Smooth muscle cell (in vitro differentiated cells): ENCODE data around the gene CERK. TPM values are rescaled to one million over a fixed set of nuclear protein-coding genes. Genes with fewer than 3 reads are reported as not detected.
A peak's percentile ranks its signal among the peaks of the same experiment; 100 is the strongest.

Experiments used
- DNase-seq: peaks from one replicate; lab custom pipeline; 2025; ENCODE audit not compliant: unreplicated experiment; lab: John Stamatoyannopoulos, UW
- H2AFZ ChIP-seq: fragments of 200-600 bp; sonication (generic); 2 replicates; pipeline ENCODE4 v1.6.0; 2016; ENCODE audit warnings: antibody characterized with exemption, low read depth, mild to moderate bottlenecking
- H3F3A ChIP-seq: fragments of 200-600 bp; sonication (generic); 2 replicates; pipeline ENCODE4 v1.6.0; 2017; ENCODE audit warnings: antibody characterized with exemption, low read depth
- H3K27ac ChIP-seq: fragments of 200-600 bp; sonication (generic); 2 replicates; pipeline ENCODE4 v1.5.1; 2016; ENCODE audit warnings: low read depth, mild to moderate bottlenecking
- H3K27me3 ChIP-seq: fragments of 200-600 bp; sonication (generic); 2 replicates; pipeline ENCODE4 v1.6.1; 2016; ENCODE audit warnings: low read depth, mild to moderate bottlenecking
- H3K36me3 ChIP-seq: fragments of 200-600 bp; sonication (generic); 2 replicates; pipeline ENCODE4 v1.5.1; 2016; ENCODE audit warnings: low read depth
- H3K4me1 ChIP-seq: fragments of 200-600 bp; sonication (generic); 2 replicates; pipeline ENCODE4 v1.5.1; 2016; ENCODE audit warnings: low read depth
- H3K4me2 ChIP-seq: fragments of 200-600 bp; sonication (generic); 2 replicates; pipeline ENCODE4 v1.6.0; 2016; ENCODE audit warnings: mild to moderate bottlenecking
- H3K4me3 ChIP-seq: fragments of 200-600 bp; sonication (generic); 2 replicates; pipeline ENCODE4 v1.5.1; 2016; ENCODE audit warnings: mild to moderate bottlenecking
- H3K79me2 ChIP-seq: fragments of 200-600 bp; sonication (generic); 2 replicates; pipeline ENCODE4 v1.6.0; 2016; ENCODE audit warnings: low read depth, mild to moderate bottlenecking
- H3K9ac ChIP-seq: fragments of 200-600 bp; sonication (generic); 2 replicates; pipeline ENCODE4 v1.6.0; 2016; ENCODE audit warnings: low read depth
- H3K9me3 ChIP-seq: fragments of 200-600 bp; sonication (generic); replicated peaks from 2 replicates; pipeline ENCODE4 v1.5.1; 2016; ENCODE audit warnings: low read depth
- H4K20me1 ChIP-seq: fragments of 200-600 bp; sonication (generic); 2 replicates; pipeline ENCODE4 v1.6.0; 2016; ENCODE audit warnings: low read depth
- CTCF ChIP-seq: fragments of 200-600 bp; sonication (generic); IDR thresholded peaks from 2 replicates; pipeline ENCODE4 v1.5.1; 2017; ENCODE audit warnings: borderline replicate concordance, mild to moderate bottlenecking, antibody characterized with exemption; ENCODE audit not compliant: insufficient read depth, poor library complexity, severe bottlenecking
- WGBS: methylation state at CpG from one replicate; pipeline ENCODE4 v1.1.7; 2016; ENCODE audit warnings: low lambda C conversion rate; 5-methylcytosine and 5-hydroxymethylcytosine counted together
- polyA plus RNA-seq: library from polyadenylated mRNA; unstranded; fragments of >200 nt; fragmentation: Nextera tagmentation; extraction: Ambion mirVana; gene quantifications from 2 replicates; pipeline ENCODE4 v1.2.1, GENCODE V29; 2016
- total RNA-seq: library from RNA; depleted of rRNA; stranded (reverse); fragments of >200 nt; gene quantifications from 2 replicates; pipeline ENCODE4 v1.2.3, GENCODE V29; 2014

The CERK gene
- total and polyA plus RNA-seq, 2 experiments from 2014 or later, result 25.4 to 25.6 TPM

DNA sequence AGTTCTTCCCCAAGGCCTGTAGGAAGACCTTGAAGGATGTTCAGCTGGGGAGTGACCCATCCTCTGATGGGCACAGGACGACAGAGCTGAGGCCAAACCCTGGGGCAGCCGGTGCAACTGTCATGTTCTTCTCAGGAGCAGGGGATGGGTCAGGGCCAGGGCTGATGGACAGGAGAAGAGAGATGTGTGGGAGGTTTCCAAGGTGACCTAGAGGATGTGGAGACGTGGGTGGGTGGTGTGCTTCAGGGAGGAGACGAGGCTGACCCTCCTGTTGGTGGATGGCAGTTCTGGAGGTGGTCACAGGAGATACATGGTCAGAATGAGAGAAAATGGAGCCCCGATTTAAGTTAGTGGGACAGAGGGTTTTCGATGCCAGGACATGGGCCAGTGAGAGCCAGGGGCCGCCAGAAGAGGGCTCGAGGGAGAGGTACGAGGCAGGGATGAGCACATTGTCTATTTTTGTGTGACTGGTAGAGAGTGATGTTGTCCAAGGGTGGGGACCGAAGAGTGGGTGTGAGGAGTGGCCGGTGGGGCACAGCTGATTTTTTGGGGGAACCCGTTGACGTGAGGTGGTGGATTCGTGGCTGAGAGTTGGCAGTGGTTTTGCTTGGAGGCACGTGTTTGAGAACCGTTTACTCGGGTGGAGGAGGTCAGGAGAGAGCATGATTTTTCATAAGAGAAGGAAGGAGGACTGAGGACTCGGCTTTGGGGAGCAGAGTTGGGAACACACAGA lies 39.0 kb upstream of the CERK start:
- Histone ChIP-seq H4K20me1 (peaks cover 84% of the 10 kb centered on the region), H3K79me2 (peaks cover 47% of the 10 kb centered on the region), H3K4me2 (no peak overlapping the region), H2AFZ (no peak overlapping the region), H3K4me1 (no peaks in the 10 kb centered on the region), H3K36me3 (no peaks in the 10 kb centered on the region), H3K4me3 (no peak overlapping the region), H3K27ac (no peak overlapping the region), H3K9ac (no peak overlapping the region), H3F3A (no peaks in the 10 kb centered on the region), H3K9me3 (no peaks in the 10 kb centered on the region), H3K27me3 (no peaks in the 10 kb centered on the region)
- 91% methylated on average over 18 of the region's 18 CpGs for WGBS
- DNase-seq, result no peak
- no peak for TF ChIP-seq CTCF

GRCh38 chr22:46775850-46776826 lies 38.1 kb upstream of the CERK start:
- Histone ChIP-seq H3F3A (no peaks in the 10 kb centered on the region), H3K4me2 (no peak overlapping the region), H3K9me3 (no peaks in the 10 kb centered on the region), H3K79me2 (peaks cover 40% of the 10 kb centered on the region), H3K4me1 (no peaks in the 10 kb centered on the region), H2AFZ (no peak overlapping the region), H3K27me3 (no peaks in the 10 kb centered on the region), H3K36me3 (no peaks in the 10 kb centered on the region), H3K4me3 (no peak overlapping the region), H3K9ac (no peak overlapping the region), H3K27ac (no peak overlapping the region), H4K20me1 (peaks cover 78% of the 10 kb centered on the region)
- WGBS, result 88% methylated on average over 22 of the region's 22 CpGs
- no peak for TF ChIP-seq CTCF
- DNase-seq, result no peak

GRCh38 chr22:46774980-46775849 lies 37.2 kb upstream of the CERK start:
- TF ChIP-seq CTCF, result no peak
- no peak for DNase-seq
- Histone ChIP-seq H3K9ac (no peak overlapping the region), H3K79me2 (peaks cover 40% of the 10 kb centered on the region), H3K36me3 (no peaks in the 10 kb centered on the region), H3K27me3 (no peaks in the 10 kb centered on the region), H3K27ac (peak overlapping the region; percentile 89), H3K4me3 (no peak overlapping the region), H3K4me1 (no peaks in the 10 kb centered on the region), H3F3A (no peaks in the 10 kb centered on the region), H2AFZ (no peak overlapping the region), H3K9me3 (no peaks in the 10 kb centered on the region), H3K4me2 (no peak overlapping the region), H4K20me1 (peaks cover 71% of the 10 kb centered on the region)
- WGBS, result 81% methylated on average over 20 of the region's 20 CpGs
